Measurements from ENCODE around the gene ACADS. TPM values are rescaled to one million over a fixed set of nuclear protein-coding genes. Genes with fewer than 3 reads are reported as not detected.

The ACADS gene
- total and polyA plus RNA-seq, 2 of the 8 experiments (the other 6 are each of a cell fraction or from before 2014, with no cell fraction given) = 4.9 to 7.5 TPM

DNA sequence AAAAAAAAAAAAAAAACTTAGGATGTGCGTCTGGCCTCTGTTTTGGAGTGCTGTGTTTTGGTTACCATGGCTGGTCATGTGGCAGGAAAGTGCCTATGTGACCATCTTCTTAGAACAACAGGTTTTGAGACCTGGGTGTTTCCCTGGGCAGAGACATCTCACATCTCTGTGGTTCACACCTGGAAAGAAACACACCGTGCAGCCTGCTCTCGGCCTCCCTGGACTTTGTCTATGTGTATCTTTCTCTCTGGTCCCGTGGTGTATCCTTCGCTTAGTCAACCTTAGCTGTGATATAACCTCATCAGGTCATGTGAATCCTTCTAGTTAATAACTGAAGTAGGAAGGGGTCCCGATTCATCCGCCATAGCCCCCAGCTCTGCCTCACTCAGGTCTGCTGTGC is 22.6 kb downstream of the ACADS start (continued):
- TF ChIP-seq NANOG (IDR thresholded peaks at IDR 0.05; ENCODE audit: insufficient read depth, low read depth, low read length, poor library complexity, severe bottlenecking) = no peak
- TF ChIP-seq YY1 (IDR thresholded peaks at IDR 0.05; ENCODE audit: low read depth, low read length) = no peak
- TF ChIP-seq SUZ12 (IDR thresholded peaks at IDR 0.05; ENCODE audit: low read length) = no peak
- no peak for TF ChIP-seq BRCA1 (IDR thresholded peaks at IDR 0.05; ENCODE audit: low read depth, low read length)
- TF ChIP-seq TAF7 (optimal IDR thresholded peaks at IDR 0.05; ENCODE audit: borderline replicate concordance, low read depth, low read length) = no peak
- no peak for TF ChIP-seq GTF2F1 (IDR thresholded peaks at IDR 0.05; ENCODE audit: borderline replicate concordance, low read depth, low read length)
- TF ChIP-seq SIRT6 (IDR thresholded peaks at IDR 0.05; ENCODE audit: low read length) = no peak
